PC-3 (cell line): ENCODE results near the gene DCLK1.

Experiments
- EZH2 ChIP-seq: fragments of 300-600 bp; sonication (generic); IDR thresholded peaks from one replicate; pipeline ENCODE4 v1.6.1; 2017; ENCODE audit warnings: antibody characterized with exemption, mild to moderate bottlenecking, low read length; ENCODE audit not compliant: unreplicated experiment
- EZH2phosphoT487 ChIP-seq: fragments of 300-600 bp; sonication (generic); IDR thresholded peaks from 2 replicates; pipeline ENCODE4 v1.6.1; 2018; ENCODE audit warnings: mild to moderate bottlenecking, antibody characterized with exemption, low read length, borderline replicate concordance
- TF ChIP-seq, protein P1 (sequence below): fragments of 300-600 bp; sonication (generic); conservative IDR thresholded peaks from 2 replicates; pipeline ENCODE4 v1.5.1; 2017; ENCODE audit warnings: antibody characterized with exemption, low read depth, mild to moderate bottlenecking, low read length

DNA sequence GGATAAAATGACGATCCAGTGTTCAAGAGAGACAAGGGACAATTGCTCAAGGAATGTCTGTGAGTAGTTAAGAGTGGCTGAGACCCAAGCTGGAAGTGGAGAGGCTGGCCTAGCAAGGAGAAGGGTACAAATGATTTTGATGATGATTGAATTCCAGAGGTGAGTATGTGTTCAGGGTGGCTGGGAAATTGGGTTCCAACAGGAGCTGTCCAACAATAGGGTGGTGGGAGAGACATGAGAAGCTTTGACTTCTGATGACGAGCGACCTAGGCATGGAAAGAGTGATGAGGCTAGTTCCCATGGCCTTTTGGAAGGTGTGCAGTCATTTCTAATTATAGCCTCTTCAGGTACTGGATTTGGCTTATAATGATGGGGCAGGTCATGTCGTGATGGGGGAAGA, 29.1 kb upstream of the DCLK1 start:
- TF ChIP-seq, protein P1, sequence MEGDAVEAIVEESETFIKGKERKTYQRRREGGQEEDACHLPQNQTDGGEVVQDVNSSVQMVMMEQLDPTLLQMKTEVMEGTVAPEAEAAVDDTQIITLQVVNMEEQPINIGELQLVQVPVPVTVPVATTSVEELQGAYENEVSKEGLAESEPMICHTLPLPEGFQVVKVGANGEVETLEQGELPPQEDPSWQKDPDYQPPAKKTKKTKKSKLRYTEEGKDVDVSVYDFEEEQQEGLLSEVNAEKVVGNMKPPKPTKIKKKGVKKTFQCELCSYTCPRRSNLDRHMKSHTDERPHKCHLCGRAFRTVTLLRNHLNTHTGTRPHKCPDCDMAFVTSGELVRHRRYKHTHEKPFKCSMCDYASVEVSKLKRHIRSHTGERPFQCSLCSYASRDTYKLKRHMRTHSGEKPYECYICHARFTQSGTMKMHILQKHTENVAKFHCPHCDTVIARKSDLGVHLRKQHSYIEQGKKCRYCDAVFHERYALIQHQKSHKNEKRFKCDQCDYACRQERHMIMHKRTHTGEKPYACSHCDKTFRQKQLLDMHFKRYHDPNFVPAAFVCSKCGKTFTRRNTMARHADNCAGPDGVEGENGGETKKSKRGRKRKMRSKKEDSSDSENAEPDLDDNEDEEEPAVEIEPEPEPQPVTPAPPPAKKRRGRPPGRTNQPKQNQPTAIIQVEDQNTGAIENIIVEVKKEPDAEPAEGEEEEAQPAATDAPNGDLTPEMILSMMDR = no peak
- TF ChIP-seq EZH2phosphoT487 (no peak), EZH2 (no peak)
